HG02885 (cell line): Measurements from ENCODE around the gene SSBP4.

Source experiments
- ATAC-seq: cut with Tn5 transposase; IDR thresholded peaks from one replicate; pipeline ENCODE4 v1.9.1; 2021; ENCODE audit warnings: mild to moderate bottlenecking; ENCODE audit not compliant: unreplicated experiment, poor library complexity

Gene SSBP4

DNA sequence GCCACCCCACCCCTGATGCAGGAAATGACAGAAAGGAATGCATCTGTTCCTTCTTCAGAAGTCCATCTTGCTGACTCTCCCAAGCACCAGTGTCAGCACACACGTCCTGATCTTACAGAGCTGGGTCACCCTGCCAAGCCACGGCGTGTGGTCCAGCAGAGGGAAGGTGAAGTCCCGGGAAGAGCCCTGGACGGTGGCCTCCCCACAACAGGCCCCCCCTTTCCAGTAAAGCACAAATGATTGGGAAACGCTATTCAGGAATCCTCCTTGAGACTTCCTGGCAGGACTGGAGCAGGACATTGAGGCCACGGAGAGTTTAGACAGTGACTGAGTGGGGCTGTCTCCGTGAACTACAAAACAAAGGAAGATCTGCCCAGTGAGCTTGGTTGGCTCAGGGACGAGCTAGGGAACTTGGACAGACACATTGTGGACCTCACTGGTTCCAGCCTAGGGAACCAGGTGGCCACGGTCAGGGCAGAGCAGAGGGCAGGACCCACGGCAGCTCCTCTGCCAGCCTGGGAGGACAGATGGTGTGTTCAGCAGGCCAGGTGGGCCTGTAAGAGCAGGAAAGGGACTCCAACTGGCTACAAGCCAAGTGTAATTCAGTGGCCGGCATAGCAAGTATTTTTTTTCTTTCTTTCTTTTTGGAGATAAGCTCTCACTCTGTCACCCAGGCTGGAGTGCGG, 61.0 kb downstream of the SSBP4 start:
- ATAC-seq = no peak

- ATAC-seq = no peak
Observed at GRCh38 chr19:18481505-18482222, 62.5 kb downstream of the SSBP4 start.

GRCh38 chr19:18483119-18483890, 64.1 kb downstream of the SSBP4 start:
- ATAC-seq = no peak
